Activated T-cell treated with anti-CD3 and anti-CD28 coated beads, Interleukin-2, amount 50 U/mL, for 72 hours (primary cell): ENCODE data around the gene MINPP1. TPM values are rescaled to one million over a fixed set of nuclear protein-coding genes. Genes with fewer than 3 reads are reported as not detected.
"Not testable (repeated sequence)": the region's sequence is repeated elsewhere in the genome, so short reads cannot be mapped to it uniquely, and the experiment has no call there.

Experiments
- ATAC-seq, 2 donors: fragments of 150-1000 bp; cut with Tn5 transposase; replicated peaks in 1 of 2; 2 replicates each; pipeline ENCODE4 v1.10.0; 2021; ENCODE audit warnings: moderate library complexity in 2 of 2, mild to moderate bottlenecking in 1 of 2
- DNase-seq, 2 donors: peaks; one replicate each; pipeline ENCODE4 v3.0.0; 2021 to 2022; ENCODE audit warnings: mixed read lengths in 1 of 2
- H3K27ac Mint-ChIP-seq: one replicate; pipeline ENCODE4 v1.8.0; 2022; ENCODE audit warnings: mild to moderate bottlenecking, moderate library complexity, mixed read lengths
- H3K27me3 Mint-ChIP-seq: one replicate; pipeline ENCODE4 v1.8.0; 2022; ENCODE audit warnings: low read depth, mixed read lengths
- H3K36me3 Mint-ChIP-seq, 2 donors: one replicate each; pipeline ENCODE4 v1.8.0; 2022; ENCODE audit warnings: mixed read lengths in 2 of 2, mild to moderate bottlenecking in 1 of 2; ENCODE audit not compliant: insufficient read depth in 2 of 2
- H3K4me1 Mint-ChIP-seq: one replicate; pipeline ENCODE4 v1.8.0; 2022; ENCODE audit warnings: low read depth, mixed read lengths
- H3K4me3 Mint-ChIP-seq, 2 donors: one replicate each; pipeline ENCODE4 v1.8.0; 2022; ENCODE audit warnings: mild to moderate bottlenecking in 2 of 2, mixed read lengths in 2 of 2, moderate library complexity in 2 of 2
- H3K9me3 Mint-ChIP-seq, 2 donors: one replicate each; pipeline ENCODE4 v1.8.0; 2022; ENCODE audit warnings: mixed read lengths in 2 of 2
- total RNA-seq, 2 donors: library from RNA; stranded (reverse); gene quantifications; one replicate each; pipeline ENCODE4 v1.2.3, GENCODE V29; 2022

MINPP1 gene
- total RNA-seq, 2 donors from 2014 or later = 10.5 to 12.4 TPM

DNA sequence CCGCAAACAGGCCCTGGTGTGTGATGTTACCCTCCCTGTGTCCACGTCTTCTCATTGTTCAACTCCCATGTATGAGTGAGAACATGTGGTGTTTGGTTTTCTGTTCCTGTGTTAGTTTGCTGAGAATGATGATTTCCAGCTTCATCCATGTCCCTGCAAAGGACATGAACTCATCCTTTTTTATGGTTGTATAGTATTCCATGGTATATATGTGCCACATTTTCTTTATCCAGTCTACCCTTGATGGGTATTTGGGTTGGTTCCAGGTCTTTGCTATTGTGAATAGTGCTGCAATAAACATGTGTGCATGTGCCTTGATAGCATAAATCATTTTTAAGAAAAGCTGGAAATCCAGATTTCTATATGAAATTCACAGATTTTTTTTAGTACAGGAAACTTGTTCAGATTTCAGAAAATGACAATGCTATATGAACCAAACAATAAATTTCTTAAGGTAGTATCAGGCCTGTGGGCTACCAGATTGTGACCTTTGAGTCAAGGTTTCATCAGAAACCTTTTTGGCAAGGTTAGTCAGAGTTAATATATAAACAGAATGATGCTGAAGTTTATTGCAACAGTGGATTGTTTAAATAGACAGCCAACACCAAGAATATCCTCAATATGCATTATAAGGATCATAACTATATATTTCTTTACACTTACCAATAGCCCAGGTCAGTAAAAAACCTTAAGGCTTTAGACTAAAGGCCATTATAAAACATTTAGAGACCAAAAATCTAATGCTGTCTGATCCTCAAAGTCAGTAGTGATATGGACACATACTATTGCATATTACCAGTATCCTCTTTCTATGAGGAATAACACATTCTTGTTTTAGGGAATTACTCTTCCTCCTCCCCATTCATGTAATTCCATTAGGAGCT lies 86.3 kb downstream of the MINPP1 start:
- Mint-ChIP-seq H3K36me3 (no peaks in the 10 kb centered on the region), H3K4me1 (no peaks in the 10 kb centered on the region)

DNA sequence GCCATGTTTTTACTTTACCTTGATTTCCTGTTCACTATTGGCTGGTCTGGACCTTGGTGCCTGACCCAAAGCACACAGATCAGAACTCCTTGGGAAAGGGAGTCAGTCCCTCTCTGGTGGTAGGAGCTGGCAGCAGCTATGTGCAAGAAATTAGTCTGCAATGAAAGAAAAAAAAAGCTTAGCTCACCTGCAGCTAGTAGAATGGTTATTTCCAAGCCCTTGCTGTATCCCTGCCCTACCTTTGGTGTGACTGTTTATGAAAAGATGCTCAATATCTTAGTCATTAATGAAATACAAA lies 86.8 kb downstream of the MINPP1 start:
- H3K27ac Mint-ChIP-seq = no peak overlapping the region
- peaks cover 7% of the 10 kb centered on the region for H3K27me3 Mint-ChIP-seq
- ATAC-seq (no peak), DNase-seq (no peak)
- no peak overlapping the region for H3K4me3 Mint-ChIP-seq
- no peaks in the 10 kb centered on the region for H3K36me3 Mint-ChIP-seq
- H3K4me1 Mint-ChIP-seq = no peaks in the 10 kb centered on the region
- H3K9me3 Mint-ChIP-seq = no peaks in the 10 kb centered on the region

More for the DNA sequence above, 86.3 kb downstream of the MINPP1 start:
- peaks cover 7% of the 10 kb centered on the region for H3K27me3 Mint-ChIP-seq
- no peak for DNase-seq
- no peak for ATAC-seq
- H3K4me3 Mint-ChIP-seq = no peak overlapping the region
- no peak overlapping the region for H3K27ac Mint-ChIP-seq
- no peaks in the 10 kb centered on the region for H3K9me3 Mint-ChIP-seq

DNA sequence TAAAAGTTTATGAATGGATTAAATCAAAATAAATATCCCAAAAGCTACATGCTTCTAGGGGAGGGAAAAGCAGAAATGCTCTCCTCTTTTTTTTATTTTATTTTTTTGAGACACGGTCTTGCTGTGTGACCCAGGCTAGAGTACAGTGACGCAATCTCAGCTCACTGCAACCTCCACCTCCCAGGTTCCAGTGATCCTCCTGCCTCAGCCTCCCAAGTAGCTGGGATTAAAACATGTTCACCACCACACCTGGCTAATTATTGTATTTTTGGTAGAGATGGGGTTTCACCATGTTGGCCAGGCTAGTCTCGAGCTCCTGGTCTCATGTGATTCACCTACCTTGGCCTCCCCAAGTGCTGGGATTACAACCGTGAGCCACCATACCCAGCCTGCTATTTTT lies 88.2 kb downstream of the MINPP1 start:
- not testable (repeated sequence) for ATAC-seq, H3K36me3 Mint-ChIP-seq, H3K27ac Mint-ChIP-seq, DNase-seq, H3K4me1 Mint-ChIP-seq, H3K4me3 Mint-ChIP-seq, H3K9me3 Mint-ChIP-seq, H3K27me3 Mint-ChIP-seq

DNA sequence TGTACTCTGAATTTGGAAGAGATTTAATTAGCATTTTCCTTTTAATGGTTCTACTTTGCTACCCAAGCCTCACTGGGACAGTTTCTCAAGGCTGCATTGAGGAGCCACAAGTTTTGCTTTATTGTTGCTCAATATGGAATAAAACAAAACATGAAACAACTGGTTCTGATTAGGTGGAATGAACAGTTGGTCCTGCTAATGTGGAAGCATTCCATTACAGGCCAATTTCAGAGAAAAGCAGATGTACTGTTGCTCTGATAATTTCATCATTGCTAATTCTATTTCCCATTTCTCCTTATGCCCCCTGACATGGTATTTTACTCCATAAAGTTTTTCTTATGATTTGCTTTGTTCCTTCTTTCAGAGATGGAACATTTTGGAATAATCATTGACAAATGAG lies 89.0 kb downstream of the MINPP1 start:
- DNase-seq (no peak), ATAC-seq (no peak)
- Mint-ChIP-seq H3K9me3 (peaks cover 0 to 2% of the 10 kb centered on the region in 2 donors), H3K4me1 (no peaks in the 10 kb centered on the region), H3K27ac (no peak overlapping the region), H3K27me3 (peaks cover 7% of the 10 kb centered on the region), H3K36me3 (no peaks in the 10 kb centered on the region), H3K4me3 (no peak overlapping the region)

DNA sequence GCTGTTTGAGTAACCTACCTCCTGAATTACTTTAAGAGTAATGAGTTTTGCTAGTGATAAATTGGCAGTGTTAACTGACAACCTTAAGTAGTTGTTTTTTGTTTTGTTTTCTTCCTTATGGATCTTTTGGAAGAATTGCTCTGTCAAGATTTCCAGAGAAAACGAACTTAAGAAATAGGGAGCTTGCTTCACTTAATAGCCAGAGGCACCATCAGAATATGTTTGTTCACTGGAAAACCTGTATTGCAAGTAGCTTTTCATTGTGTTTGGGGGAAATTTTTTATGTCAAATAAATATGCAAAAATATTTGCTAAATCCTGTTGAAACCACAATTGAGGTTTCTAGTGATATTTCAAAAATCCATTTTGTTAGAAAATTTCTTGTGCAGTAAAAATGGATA lies 89.5 kb downstream of the MINPP1 start:
- Mint-ChIP-seq H3K27me3 (peaks cover 7% of the 10 kb centered on the region), H3K4me1 (no peaks in the 10 kb centered on the region), H3K4me3 (no peak overlapping the region), H3K27ac (no peak overlapping the region), H3K36me3 (no peaks in the 10 kb centered on the region), H3K9me3 (peaks cover 0 to 2% of the 10 kb centered on the region in 2 donors)
- ATAC-seq = no peak
- no peak for DNase-seq

DNA sequence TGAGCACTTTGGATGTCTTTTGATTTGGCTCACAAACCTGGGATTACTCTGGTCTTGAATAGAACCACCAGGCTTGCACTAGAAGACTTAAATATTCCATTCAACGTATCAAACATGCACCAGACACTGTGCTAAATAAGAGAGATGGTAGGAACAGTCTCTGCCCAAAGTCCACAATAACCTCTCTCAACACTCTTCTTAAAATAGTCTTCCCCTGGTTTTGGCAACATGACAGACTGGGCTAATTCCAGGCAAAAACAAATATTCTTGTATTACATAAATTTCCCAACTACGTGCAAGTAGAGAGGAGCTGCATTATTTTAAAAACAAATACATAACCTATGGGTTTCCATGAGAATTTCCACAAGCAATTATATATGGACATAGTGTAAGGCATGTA lies 90.2 kb downstream of the MINPP1 start:
- H3K4me1 Mint-ChIP-seq = no peaks in the 10 kb centered on the region
- H3K4me3 Mint-ChIP-seq = no peak overlapping the region
- H3K36me3 Mint-ChIP-seq = no peaks in the 10 kb centered on the region
- ATAC-seq = no peak
- no peak for DNase-seq
- peaks cover 7% of the 10 kb centered on the region for H3K27me3 Mint-ChIP-seq
- no peak overlapping the region for H3K27ac Mint-ChIP-seq
- H3K9me3 Mint-ChIP-seq = peaks cover 0 to 2% of the 10 kb centered on the region in 2 donors

DNA sequence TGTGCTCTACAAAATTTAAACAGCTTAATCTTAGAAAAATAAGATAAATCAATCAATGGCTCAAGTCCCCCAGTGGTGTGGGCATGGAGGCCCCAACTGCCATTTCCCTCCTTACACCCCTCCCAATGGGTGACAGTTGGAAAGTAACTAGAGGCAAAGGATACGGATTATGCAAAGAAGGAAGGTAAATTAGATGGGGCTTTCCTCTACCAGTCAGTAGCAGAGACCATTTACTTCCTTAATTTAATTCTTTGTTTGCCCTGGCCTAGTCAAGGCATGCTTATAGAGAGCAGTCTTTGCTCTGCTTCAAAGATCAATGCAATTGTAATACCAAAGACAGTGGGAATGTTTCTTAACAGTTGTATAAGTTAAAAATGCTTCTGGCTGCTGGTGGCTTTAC lies 91.7 kb downstream of the MINPP1 start:
- Mint-ChIP-seq H3K4me1 (peaks cover 1% of the 10 kb centered on the region), H3K4me3 (no peak overlapping the region), H3K27me3 (peaks cover 13% of the 10 kb centered on the region), H3K9me3 (peaks cover 0 to 2% of the 10 kb centered on the region in 2 donors), H3K36me3 (no peaks in the 10 kb centered on the region), H3K27ac (no peak overlapping the region)
- DNase-seq (no peak), ATAC-seq (no peak)

DNA sequence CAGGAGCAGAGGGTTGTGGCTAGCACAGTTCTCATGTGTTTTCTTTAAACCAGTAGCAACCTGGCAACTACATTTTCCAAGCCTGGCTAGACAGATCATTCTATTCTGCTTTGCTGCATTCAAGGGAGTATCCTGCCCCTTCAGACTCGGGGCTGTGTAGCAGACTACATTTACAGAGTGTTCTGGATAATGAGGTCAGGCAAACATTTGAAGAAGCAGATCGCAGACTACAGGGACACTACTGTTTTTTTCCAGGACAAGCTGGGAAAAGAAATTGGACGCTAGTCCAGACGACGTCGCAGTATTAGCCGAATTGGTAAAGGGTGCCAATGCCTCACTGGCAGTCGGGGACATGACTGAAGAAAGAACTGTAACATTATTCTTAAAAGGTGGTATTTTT lies 94.0 kb downstream of the MINPP1 start:
- no peak for ATAC-seq
- Mint-ChIP-seq H3K4me1 (peaks cover 9% of the 10 kb centered on the region), H3K27me3 (peaks cover 5% of the 10 kb centered on the region), H3K4me3 (no peak overlapping the region), H3K36me3 (no peaks in the 10 kb centered on the region), H3K27ac (no peak overlapping the region), H3K9me3 (peaks cover 0 to 2% of the 10 kb centered on the region in 2 donors)
- no peak for DNase-seq

DNA sequence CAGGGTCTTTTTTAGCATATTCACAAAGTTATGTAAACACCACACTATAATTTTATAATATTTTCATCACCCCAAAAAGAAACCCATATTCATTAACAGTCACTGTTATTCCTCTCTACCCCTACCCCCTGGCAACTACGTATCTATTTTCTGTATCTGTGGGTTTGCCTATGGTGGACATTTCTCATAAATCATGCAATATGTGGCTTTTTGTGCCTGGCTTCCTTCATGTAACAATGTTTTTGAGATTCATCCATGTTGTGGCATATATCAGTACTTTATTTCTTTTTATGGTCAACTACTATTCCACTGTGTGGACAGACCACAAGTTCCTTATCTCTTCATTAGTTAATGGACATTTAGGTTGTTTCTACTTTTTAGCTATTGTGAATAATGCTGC lies 95.9 kb downstream of the MINPP1 start:
- H3K9me3 Mint-ChIP-seq = peaks cover 0 to 2% of the 10 kb centered on the region in 2 donors
- no peak for ATAC-seq
- H3K36me3 Mint-ChIP-seq = no peaks in the 10 kb centered on the region

More for the DNA sequence above, 95.9 kb downstream of the MINPP1 start:
- no peak overlapping the region for H3K27ac Mint-ChIP-seq
- DNase-seq = no peak
- H3K4me3 Mint-ChIP-seq = no peak overlapping the region
- peaks cover 5% of the 10 kb centered on the region for H3K27me3 Mint-ChIP-seq
- H3K4me1 Mint-ChIP-seq = peaks cover 9% of the 10 kb centered on the region

Other genes with a start within 250 kb of the MINPP1 start
- gene NUTM2D, start 147.1 kb upstream of the MINPP1 start, total RNA-seq = 1 to 10 TPM; 1.5 to 1.6 TPM
- gene PAPSS2, start 155.0 kb downstream of the MINPP1 start, total RNA-seq = under 1 TPM; 0.53 to 0.69 TPM